ENCODE data around the gene NEU1. TPM values are rescaled to one million over a fixed set of nuclear protein-coding genes. Genes with fewer than 3 reads are reported as not detected.
"Not testable (repeated sequence)": the region's sequence is repeated elsewhere in the genome, so short reads cannot be mapped to it uniquely, and the experiment has no call there.

Gene NEU1
- total RNA-seq, 2 donors from 2014 or later, result 29.3 to 30.6 TPM

DNA sequence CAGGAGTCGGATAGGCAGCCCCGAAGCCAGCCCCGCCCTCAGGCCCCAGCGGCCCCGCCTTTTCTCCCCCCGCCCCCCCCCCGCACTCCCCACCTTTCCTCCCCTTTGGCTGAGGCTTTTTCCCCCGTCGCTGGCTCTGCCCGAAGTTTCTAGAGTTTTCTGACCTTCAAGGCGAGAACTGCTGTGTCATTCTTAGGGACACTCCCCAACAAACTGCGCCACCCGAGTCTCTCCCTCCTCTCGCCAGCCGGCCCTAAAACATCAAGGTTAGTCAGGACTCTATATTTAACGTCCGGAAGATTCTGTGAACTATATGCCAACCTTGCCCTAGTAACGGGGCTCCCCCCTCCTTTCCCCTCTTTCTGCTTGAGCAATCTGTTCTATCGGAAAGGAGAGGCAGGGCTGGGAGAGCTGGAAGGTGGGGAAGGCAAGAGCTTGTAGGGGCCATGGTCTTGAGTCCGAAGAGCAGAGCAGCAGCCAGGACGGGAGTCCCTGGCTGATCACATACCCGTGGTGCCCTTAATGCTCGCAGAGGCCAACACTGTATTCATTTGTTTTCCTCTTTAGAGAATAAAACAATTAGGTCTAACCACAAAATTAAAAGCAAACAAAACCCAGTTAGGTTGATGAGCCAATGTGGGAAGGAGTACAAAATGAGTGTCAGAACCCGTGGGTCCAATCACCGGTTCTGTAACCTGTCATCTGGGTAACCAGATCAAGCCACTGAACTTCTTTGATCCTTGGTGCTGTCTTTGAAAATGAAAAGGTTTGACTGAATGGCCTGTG lies 40.4 kb downstream of the NEU1 start:
- Histone ChIP-seq H3K27me3 (no peaks in the 10 kb centered on the region), H3K27ac (peak overlapping the region; percentile 95 to 100 (median 97)), H3K36me3 (replicated peaks in 1 of 2; ENCODE audit: insufficient read depth in 1 of 2, low read depth in 2 of 2) (no peaks in the 10 kb centered on the region), H3K4me3 (peak overlapping the region in 1 of 2 donors; percentile 28), H3K9me3 (no peaks in the 10 kb centered on the region), H3K4me1 (peaks cover 88% of the 10 kb centered on the region)
- TF ChIP-seq, protein P1, sequence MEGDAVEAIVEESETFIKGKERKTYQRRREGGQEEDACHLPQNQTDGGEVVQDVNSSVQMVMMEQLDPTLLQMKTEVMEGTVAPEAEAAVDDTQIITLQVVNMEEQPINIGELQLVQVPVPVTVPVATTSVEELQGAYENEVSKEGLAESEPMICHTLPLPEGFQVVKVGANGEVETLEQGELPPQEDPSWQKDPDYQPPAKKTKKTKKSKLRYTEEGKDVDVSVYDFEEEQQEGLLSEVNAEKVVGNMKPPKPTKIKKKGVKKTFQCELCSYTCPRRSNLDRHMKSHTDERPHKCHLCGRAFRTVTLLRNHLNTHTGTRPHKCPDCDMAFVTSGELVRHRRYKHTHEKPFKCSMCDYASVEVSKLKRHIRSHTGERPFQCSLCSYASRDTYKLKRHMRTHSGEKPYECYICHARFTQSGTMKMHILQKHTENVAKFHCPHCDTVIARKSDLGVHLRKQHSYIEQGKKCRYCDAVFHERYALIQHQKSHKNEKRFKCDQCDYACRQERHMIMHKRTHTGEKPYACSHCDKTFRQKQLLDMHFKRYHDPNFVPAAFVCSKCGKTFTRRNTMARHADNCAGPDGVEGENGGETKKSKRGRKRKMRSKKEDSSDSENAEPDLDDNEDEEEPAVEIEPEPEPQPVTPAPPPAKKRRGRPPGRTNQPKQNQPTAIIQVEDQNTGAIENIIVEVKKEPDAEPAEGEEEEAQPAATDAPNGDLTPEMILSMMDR (IDR thresholded peaks at IDR 0.05), result no peak
- peak; percentile 69 to 86 (median 84) for TF ChIP-seq POLR2A (IDR thresholded peaks at IDR 0.05)
- 2% methylated on average over 22 to 25 of the region's 25 CpGs for WGBS, 2 donors
- intact Hi-C loops (cut with DNase I), result no loop called here
- peak; percentile 89 to 94 (median 92) for DNase-seq
- ATAC-seq, result peak; percentile 82

DNA sequence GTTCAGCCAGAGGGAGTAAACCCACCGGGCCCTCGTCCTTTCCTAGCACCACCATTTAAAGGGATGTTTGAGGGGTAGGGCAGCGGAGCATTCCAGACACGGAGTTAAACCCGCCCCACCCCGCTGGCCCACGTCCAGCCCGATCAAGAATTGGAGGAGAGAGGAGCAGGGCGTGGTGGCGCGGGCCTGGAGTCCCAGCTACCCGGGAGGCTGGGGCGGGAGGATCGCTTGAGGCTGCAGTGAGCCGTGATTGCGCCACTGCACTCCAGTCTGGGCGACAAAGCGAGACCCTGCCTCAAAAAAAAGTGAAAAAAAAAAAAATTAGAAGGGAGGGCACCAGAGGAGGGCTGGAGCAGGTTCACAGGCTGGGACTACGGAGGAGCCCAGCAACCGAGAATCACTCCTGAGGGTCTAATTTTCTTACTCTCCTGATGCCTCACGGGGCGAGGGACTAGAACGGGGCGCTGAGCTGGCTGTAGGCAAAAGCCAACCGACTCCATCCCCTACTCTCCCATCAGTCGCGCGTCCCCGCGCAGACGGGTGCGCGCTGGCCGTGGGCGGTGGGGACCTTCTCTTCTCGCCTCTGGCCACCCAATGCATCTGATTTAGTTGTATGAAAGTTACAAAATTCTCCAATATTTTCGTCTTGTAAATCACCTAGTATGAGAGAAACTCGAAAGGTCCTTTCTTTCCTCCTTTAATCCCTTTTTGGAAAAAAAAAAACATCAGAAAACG lies 41.2 kb downstream of the NEU1 start:
- H3K9me3 ChIP-seq, result no peaks in the 10 kb centered on the region
- TF ChIP-seq POLR2A (IDR thresholded peaks at IDR 0.05), result no peak
- TF ChIP-seq, protein P1 (IDR thresholded peaks at IDR 0.05), result no peak
- no peaks in the 10 kb centered on the region for H3K36me3 ChIP-seq (replicated peaks in 1 of 2; ENCODE audit: insufficient read depth in 1 of 2, low read depth in 2 of 2)
- peak overlapping the region in 1 of 2 donors; percentile 28 for H3K4me3 ChIP-seq
- 1 to 6% methylated on average over 27 to 39 of the region's 39 CpGs for WGBS, 2 donors
- peaks cover 84% of the 10 kb centered on the region for H3K4me1 ChIP-seq
- H3K27me3 ChIP-seq, result no peaks in the 10 kb centered on the region
- intact Hi-C loops (cut with DNase I), result no loop called here
- ATAC-seq, result peak; percentile 50
- DNase-seq, result peak; percentile 45 to 69 (median 54)
- H3K27ac ChIP-seq, result peak overlapping the region; percentile 95 to 100 (median 97)

DNA sequence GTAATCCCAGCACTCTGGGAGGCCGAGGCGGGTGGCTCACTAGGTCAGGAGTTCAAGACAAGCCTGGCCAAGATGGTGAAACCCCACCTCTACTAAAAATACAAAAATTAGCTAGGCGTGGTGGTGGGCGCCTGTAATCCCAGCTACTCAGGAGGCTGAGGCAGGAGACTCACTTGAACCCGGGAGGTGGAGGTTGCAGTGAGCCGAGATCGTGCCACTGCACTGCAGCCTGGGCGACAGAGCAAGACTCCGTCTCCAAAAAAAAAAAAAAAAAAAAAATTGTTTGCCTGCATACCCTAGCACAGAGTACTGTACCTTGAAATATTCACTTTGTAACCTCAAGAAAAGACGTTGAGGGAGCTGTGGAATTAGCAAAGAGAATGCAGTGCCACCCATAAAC lies 42.2 kb downstream of the NEU1 start:
- H3K36me3 ChIP-seq (replicated peaks in 1 of 2; ENCODE audit: insufficient read depth in 1 of 2, low read depth in 2 of 2); ATAC-seq; H3K9me3 ChIP-seq; H3K4me3 ChIP-seq; H3K27me3 ChIP-seq; intact Hi-C loops (cut with DNase I); DNase-seq: not testable (repeated sequence)
- WGBS, 2 donors, result 88% methylated on average over 10 of the region's 10 CpGs
- H3K27ac ChIP-seq, result peak overlapping the region in 2 of 4 donors; percentile 51 to 54
- H3K4me1 ChIP-seq, result peaks cover 73% of the 10 kb centered on the region

DNA sequence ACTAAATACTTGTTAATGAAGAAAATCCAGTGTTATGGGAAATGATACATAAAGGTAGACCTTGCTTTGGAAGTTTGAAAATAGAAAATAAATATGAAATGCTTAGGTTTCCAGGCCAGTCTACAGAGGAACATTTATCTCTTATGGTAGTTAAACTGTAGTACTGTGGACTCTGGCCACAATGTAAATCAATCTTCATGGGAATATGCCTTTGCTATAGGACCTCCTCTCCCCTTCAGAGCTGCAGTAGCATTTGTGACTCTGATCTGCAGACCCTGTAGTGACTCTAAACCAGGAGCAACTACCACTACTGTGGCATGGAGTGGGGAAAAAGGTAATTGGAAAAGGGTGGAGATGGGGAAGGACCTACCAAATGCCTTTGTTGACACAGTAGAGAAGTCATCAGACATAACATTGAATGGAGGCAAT lies 42.7 kb downstream of the NEU1 start:
- TF ChIP-seq, protein P1 (IDR thresholded peaks at IDR 0.05), result no peak
- TF ChIP-seq POLR2A (IDR thresholded peaks at IDR 0.05), result no peak
- no peak overlapping the region for H3K4me3 ChIP-seq
- peaks cover 72% of the 10 kb centered on the region for H3K4me1 ChIP-seq
- no peaks in the 10 kb centered on the region for H3K36me3 ChIP-seq (replicated peaks in 1 of 2; ENCODE audit: insufficient read depth in 1 of 2, low read depth in 2 of 2)
- no peaks in the 10 kb centered on the region for H3K9me3 ChIP-seq
- ATAC-seq (no peak), DNase-seq (no peak)
- peak overlapping the region in 2 of 4 donors; percentile 51 to 54 for H3K27ac ChIP-seq
- no peaks in the 10 kb centered on the region for H3K27me3 ChIP-seq
- intact Hi-C loops (cut with DNase I), result no loop called here

DNA sequence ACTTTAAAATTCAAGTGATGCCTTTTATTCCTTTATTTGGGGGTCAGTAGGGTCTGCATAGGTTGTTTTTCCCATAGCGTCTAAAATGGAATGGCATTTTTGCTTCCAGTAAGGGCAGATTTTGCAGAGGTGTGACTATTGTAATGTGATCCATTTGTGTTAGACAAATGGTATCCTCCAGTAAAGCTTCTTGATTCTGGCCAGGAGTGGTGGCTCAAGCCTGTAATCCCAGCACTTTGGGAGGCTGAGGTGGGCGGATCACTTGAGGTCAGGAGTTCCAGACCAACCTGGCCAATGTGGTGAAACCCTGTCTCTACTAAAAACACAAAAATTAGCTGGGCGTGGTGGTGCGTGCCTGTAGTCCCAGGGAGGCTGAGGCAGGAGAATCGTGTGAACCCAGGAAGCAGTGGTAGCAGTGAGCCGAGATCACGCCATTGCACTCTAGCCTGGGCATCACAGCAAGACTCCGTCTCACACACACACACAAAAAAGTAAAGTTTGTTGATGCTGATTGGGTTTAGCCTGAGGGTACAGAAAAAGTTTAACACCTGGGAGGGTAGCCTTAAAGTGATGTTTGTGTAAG lies 44.6 kb downstream of the NEU1 start:
- H3K9me3 ChIP-seq; intact Hi-C loops (cut with DNase I); H3K36me3 ChIP-seq (replicated peaks in 1 of 2; ENCODE audit: insufficient read depth in 1 of 2, low read depth in 2 of 2); H3K27me3 ChIP-seq; ATAC-seq; DNase-seq; H3K4me3 ChIP-seq: not testable (repeated sequence)
- 53 to 70% methylated on average over 8 of the region's 8 CpGs for WGBS, 2 donors
- H3K4me1 ChIP-seq, result peaks cover 64% of the 10 kb centered on the region
- H3K27ac ChIP-seq, result peak overlapping the region; percentile 18 to 62 (median 43)

DNA sequence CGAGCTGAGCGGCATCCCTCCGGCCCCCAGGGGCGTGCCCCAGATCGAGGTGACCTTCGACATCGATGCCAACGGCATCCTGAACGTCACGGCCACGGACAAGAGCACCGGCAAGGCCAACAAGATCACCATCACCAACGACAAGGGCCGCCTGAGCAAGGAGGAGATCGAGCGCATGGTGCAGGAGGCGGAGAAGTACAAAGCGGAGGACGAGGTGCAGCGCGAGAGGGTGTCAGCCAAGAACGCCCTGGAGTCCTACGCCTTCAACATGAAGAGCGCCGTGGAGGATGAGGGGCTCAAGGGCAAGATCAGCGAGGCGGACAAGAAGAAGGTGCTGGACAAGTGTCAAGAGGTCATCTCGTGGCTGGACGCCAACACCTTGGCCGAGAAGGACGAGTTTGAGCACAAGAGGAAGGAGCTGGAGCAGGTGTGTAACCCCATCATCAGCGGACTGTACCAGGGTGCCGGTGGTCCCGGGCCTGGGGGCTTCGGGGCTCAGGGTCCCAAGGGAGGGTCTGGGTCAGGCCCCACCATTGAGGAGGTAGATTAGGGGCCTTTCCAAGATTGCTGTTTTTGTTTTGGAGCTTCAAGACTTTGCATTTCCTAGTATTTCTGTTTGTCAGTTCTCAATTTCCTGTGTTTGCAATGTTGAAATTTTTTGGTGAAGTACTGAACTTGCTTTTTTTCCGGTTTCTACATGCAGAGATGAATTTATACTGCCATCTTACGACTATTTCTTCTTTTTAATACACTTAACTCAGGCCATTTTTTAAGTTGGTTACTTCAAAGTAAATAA lies 45.3 kb downstream of the NEU1 start:
- DNase-seq, H3K4me3 ChIP-seq: not testable (repeated sequence)
- WGBS, 2 donors, result 35 to 75% methylated on average over 7 to 19 of the region's 37 CpGs

More for the DNA sequence above, 45.3 kb downstream of the NEU1 start:
- H3K27me3 ChIP-seq; H3K36me3 ChIP-seq (replicated peaks in 1 of 2; ENCODE audit: insufficient read depth in 1 of 2, low read depth in 2 of 2); H3K9me3 ChIP-seq; intact Hi-C loops (cut with DNase I); ATAC-seq: not testable (repeated sequence)
- peaks cover 57% of the 10 kb centered on the region for H3K4me1 ChIP-seq
- H3K27ac ChIP-seq, result peak overlapping the region in 3 of 4 donors; percentile 33 to 62 (median 61)
